Gastroesophageal sphincter (tissue), 3 donors: ENCODE data around the gene GAS1.

Experiments
- EP300 ChIP-seq: sonication (generic); formaldehyde crosslinking; IDR thresholded peaks from one replicate; pipeline ENCODE4 v1.6.1; 2017; ENCODE audit warnings: antibody characterized with exemption, mild to moderate bottlenecking
- POLR2A ChIP-seq, 2 donors: fragments of 450-650 bp; IDR thresholded peaks; one replicate each; pipeline ENCODE4 v1.6.1; 2017; ENCODE audit warnings: antibody characterized with exemption in 2 of 2, mild to moderate bottlenecking in 2 of 2, moderate library complexity in 1 of 2
- TF ChIP-seq, protein P1 (sequence below), 4 experiments: fragments of 200-600 bp in 2 of 4; fragments of 450-650 bp in 2 of 4; sonication (generic) in 1 of 4; IDR thresholded peaks; one replicate each; pipeline ENCODE4 v1.5.1; 2017 to 2019; ENCODE audit warnings: antibody characterized with exemption in 4 of 4, mild to moderate bottlenecking in 2 of 4, moderate library complexity in 2 of 4

DNA sequence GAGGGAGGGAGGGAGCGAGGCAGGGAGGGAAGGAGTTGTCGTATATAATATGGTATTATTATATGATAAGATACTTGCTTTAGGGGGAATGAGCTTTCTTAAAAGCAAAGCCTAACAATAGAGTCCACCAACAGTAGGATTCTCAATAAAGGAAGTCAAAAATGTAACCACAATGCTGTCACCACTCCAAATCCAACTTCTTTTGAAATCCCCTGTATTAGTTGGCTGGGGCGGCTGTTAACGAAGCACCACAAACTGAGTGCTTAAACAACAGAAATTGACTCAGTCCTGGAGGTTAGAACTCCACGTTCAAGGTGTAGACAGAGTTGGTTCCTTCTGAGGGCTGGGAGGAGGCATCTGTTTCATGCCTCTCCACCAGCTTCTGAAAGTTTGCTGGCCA is 23.1 kb downstream of the GAS1 start:
- TF ChIP-seq POLR2A (IDR thresholded peaks at IDR 0.05) (no peak), EP300 (no peak)
- TF ChIP-seq, protein P1, sequence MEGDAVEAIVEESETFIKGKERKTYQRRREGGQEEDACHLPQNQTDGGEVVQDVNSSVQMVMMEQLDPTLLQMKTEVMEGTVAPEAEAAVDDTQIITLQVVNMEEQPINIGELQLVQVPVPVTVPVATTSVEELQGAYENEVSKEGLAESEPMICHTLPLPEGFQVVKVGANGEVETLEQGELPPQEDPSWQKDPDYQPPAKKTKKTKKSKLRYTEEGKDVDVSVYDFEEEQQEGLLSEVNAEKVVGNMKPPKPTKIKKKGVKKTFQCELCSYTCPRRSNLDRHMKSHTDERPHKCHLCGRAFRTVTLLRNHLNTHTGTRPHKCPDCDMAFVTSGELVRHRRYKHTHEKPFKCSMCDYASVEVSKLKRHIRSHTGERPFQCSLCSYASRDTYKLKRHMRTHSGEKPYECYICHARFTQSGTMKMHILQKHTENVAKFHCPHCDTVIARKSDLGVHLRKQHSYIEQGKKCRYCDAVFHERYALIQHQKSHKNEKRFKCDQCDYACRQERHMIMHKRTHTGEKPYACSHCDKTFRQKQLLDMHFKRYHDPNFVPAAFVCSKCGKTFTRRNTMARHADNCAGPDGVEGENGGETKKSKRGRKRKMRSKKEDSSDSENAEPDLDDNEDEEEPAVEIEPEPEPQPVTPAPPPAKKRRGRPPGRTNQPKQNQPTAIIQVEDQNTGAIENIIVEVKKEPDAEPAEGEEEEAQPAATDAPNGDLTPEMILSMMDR (IDR thresholded peaks at IDR 0.05) = no peak
